Left lung (tissue), 10 donors: ENCODE results near the gene YTHDF1. TPM values are rescaled to one million over a fixed set of nuclear protein-coding genes. Genes with fewer than 3 reads are reported as not detected.

Experiments used
- ATAC-seq: fragments of 200-7000 bp; cut with Tn5 transposase; one replicate; pipeline ENCODE4 v1.9.1; 2020; ENCODE audit warnings: moderate library complexity
- DNase-seq, 4 donors: peaks; one replicate each; pipeline ENCODE4 v3.0.0-alpha.2; 2013 to 2020
- H3K27ac ChIP-seq, 2 donors: fragments of 200-600 bp; sonication (generic) in 1 of 2; one replicate each; pipeline versions ENCODE4 v1.5.0 to v1.8.0; 2020 to 2021
- H3K27me3 ChIP-seq, 2 donors: fragments of 200-600 bp; sonication (generic) in 1 of 2; one replicate each; pipeline versions ENCODE4 v1.5.0 to v1.8.0; 2020 to 2021
- H3K36me3 ChIP-seq, 2 donors: fragments of 200-600 bp; sonication (generic) in 1 of 2; one replicate each; pipeline versions ENCODE4 v1.5.0 to v1.8.0; 2020 to 2021
- H3K4me1 ChIP-seq, 2 donors: fragments of 200-600 bp; one replicate each; pipeline ENCODE4 v1.8.0; 2021
- H3K4me3 ChIP-seq, 2 donors: fragments of 200-600 bp; sonication (generic) in 1 of 2; one replicate each; pipeline versions ENCODE4 v1.5.0 to v1.8.0; 2020 to 2021; ENCODE audit warnings: mild to moderate bottlenecking in 1 of 2
- H3K9me3 ChIP-seq, 2 donors: fragments of 200-600 bp; sonication (generic) in 1 of 2; one replicate each; pipeline versions ENCODE4 v1.5.0 to v1.8.0; 2020 to 2021
- CTCF ChIP-seq, 2 donors: fragments of 200-600 bp; sonication (generic) in 1 of 2; IDR thresholded peaks; one replicate each; pipeline versions ENCODE4 v1.5.0 to v1.8.0; 2021; ENCODE audit warnings: antibody characterized with exemption in 2 of 2
- intact Hi-C, 2 donors: fragments of 100-400 bp; cut with DNase I; formaldehyde crosslinking; loops; one replicate each; pipeline versions ENCODE4 v1.11.2 to v1.14.2; 2022
- polyA plus RNA-seq, 6 donors: library from polyadenylated mRNA; unstranded; fragments of 120-200 nt; gene quantifications; one replicate each; pipeline ENCODE4 v1.2.1, GENCODE V29; 2013; ENCODE audit not compliant: insufficient read length in 6 of 6
- total RNA-seq, 2 donors: library from RNA; stranded (reverse); fragmentation: NEBNext Ultra II Directional; extraction: Animal tissue kit (Norgen Biotek cat#: 25700); gene quantifications; one replicate each; pipeline ENCODE4 v1.2.1, GENCODE V29; 2021
- donor health status: DM: no; HTN: yes; CAD: no.
- donor health status: DM: no; HTN: no; CAD: no.

YTHDF1 gene
- total and polyA plus RNA-seq, 8 donors = 34.3 to 43.3 (median 36.5) TPM

GRCh38 chr20:63234693-63235398 lies 18.9 kb upstream of the YTHDF1 start:
- DNase-seq (no peak), ATAC-seq (peak; percentile 46)
- no peak for TF ChIP-seq CTCF (IDR thresholded peaks at IDR 0.05)
- Histone ChIP-seq H3K9me3 (no peaks in the 10 kb centered on the region), H3K36me3 (no peaks in the 10 kb centered on the region), H3K4me1 (no peaks in the 10 kb centered on the region), H3K27me3 (peaks cover 0 to 98% of the 10 kb centered on the region in 2 donors), H3K4me3 (no peak overlapping the region), H3K27ac (no peak overlapping the region)
- intact Hi-C loops = no loop called here

- Histone ChIP-seq H3K9me3 (no peaks in the 10 kb centered on the region), H3K27ac (no peak overlapping the region), H3K27me3 (peaks cover 0 to 97% of the 10 kb centered on the region in 2 donors), H3K36me3 (no peaks in the 10 kb centered on the region), H3K4me1 (no peaks in the 10 kb centered on the region), H3K4me3 (no peak overlapping the region)
- ATAC-seq = no peak
- DNase-seq = peak in 1 of 4 donors; percentile 59
- intact Hi-C loops = no loop called here
- TF ChIP-seq CTCF (IDR thresholded peaks at IDR 0.05) = no peak
Observed at GRCh38 chr20:63233924-63234323, 18.0 kb upstream of the YTHDF1 start.

- peaks cover 3 to 97% of the 10 kb centered on the region in 2 donors for H3K27me3 ChIP-seq
- no peaks in the 10 kb centered on the region for H3K36me3 ChIP-seq
- no peak overlapping the region for H3K4me3 ChIP-seq
- no peaks in the 10 kb centered on the region for H3K9me3 ChIP-seq
- no peak overlapping the region for H3K27ac ChIP-seq
- no peaks in the 10 kb centered on the region for H3K4me1 ChIP-seq
- DNase-seq (no peak), ATAC-seq (no peak)
- TF ChIP-seq CTCF (IDR thresholded peaks at IDR 0.05) = no peak
- intact Hi-C loops = no loop called here
Observed at GRCh38 chr20:63233061-63233344, 17.1 kb upstream of the YTHDF1 start.

GRCh38 chr20:63232235-63233060 lies 16.5 kb upstream of the YTHDF1 start:
- no peak overlapping the region for H3K4me3 ChIP-seq
- H3K36me3 ChIP-seq = no peaks in the 10 kb centered on the region
- H3K27me3 ChIP-seq = peaks cover 3 to 95% of the 10 kb centered on the region in 2 donors
- intact Hi-C loops = no loop called here
- TF ChIP-seq CTCF (IDR thresholded peaks at IDR 0.05) = no peak
- DNase-seq (peak in 1 of 4 donors; percentile 49), ATAC-seq (peak; percentile 38)
- H3K9me3 ChIP-seq = no peaks in the 10 kb centered on the region
- H3K27ac ChIP-seq = no peak overlapping the region
- no peaks in the 10 kb centered on the region for H3K4me1 ChIP-seq

GRCh38 chr20:63230800-63231268 lies 14.9 kb upstream of the YTHDF1 start:
- intact Hi-C loops = no loop called here
- no peak overlapping the region for H3K4me3 ChIP-seq
- no peaks in the 10 kb centered on the region for H3K4me1 ChIP-seq
- ATAC-seq (peak; percentile 81), DNase-seq (peak in 2 of 4 donors; percentile 71 to 76)
- no peaks in the 10 kb centered on the region for H3K9me3 ChIP-seq
- peaks cover 3 to 79% of the 10 kb centered on the region in 2 donors for H3K27me3 ChIP-seq
- peak; percentile 15 to 30 for TF ChIP-seq CTCF (IDR thresholded peaks at IDR 0.05)
- no peak overlapping the region for H3K27ac ChIP-seq
- H3K36me3 ChIP-seq = no peaks in the 10 kb centered on the region
